Loucy (cell line): ENCODE results near the gene NEUROD2.

Source experiments
- CTCF ChIP-seq: fragments of 200-600 bp; sonication (generic); conservative IDR thresholded peaks from 2 replicates; pipeline ENCODE4 v1.5.1; 2014; ENCODE audit warnings: mild to moderate bottlenecking, antibody characterized with exemption, low read length
- EZH2phosphoT487 ChIP-seq: fragments of 200-600 bp; IDR thresholded peaks from 2 replicates; pipeline ENCODE4 v1.6.1; 2018; ENCODE audit warnings: antibody characterized with exemption, mild to moderate bottlenecking, moderate library complexity, borderline replicate concordance

GRCh38 chr17:39568702-39569101 lies 39.0 kb downstream of the NEUROD2 start:
- TF ChIP-seq CTCF, result no peak
- no peak for TF ChIP-seq EZH2phosphoT487
